Stimulated activated CD4-positive, alpha-beta T cell treated with anti-CD3 and anti-CD28 coated beads, Interleukin-1b, Interleukin-23, amount 100 ng/mL, for 4 hours (primary cell): ENCODE measurements around the gene ARHGEF11.

Experiments used
- DNase-seq, 2 donors: peaks; one replicate each; pipeline ENCODE4 v3.0.0-alpha.2; 2020; ENCODE audit warnings: low read depth in 2 of 2

The ARHGEF11 gene

DNA sequence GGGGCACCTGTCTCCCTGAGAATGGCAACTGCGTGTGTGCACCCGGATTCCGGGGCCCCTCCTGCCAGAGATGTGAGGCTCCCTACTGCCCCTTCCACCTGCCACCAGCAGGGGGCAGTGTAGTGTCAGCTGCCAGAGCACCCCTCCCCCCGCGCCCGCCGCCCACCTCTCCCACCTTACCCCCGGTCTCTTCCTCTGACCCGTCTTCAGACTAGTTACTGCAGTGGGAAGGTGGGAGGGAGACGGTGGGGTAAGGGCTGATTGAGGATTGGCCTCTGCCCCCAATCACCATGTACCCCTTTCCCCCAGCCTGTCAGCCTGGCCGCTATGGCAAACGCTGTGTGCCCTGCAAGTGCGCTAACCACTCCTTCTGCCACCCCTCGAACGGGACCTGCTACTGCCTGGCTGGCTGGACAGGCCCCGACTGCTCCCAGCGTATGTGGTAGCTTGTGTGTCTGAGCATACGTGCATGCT is 135.2 kb downstream of the ARHGEF11 start:
- DNase-seq, result peak; percentile 51 to 56

DNA sequence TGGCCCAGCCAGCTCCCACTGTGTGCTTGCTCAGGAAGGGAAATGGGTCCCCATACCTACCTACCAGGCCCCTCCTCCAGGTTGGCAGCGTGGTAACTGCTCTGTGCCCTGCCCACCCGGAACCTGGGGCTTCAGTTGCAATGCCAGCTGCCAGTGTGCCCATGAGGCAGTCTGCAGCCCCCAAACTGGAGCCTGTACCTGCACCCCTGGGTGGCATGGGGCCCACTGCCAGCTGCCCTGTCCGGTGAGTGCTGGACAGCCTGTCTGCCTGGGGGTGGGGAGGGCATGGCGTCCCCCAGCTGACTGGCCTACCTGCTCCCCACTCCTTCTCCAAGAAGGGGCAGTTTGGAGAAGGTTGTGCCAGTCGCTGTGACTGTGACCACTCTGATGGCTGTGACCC is 135.9 kb downstream of the ARHGEF11 start:
- DNase-seq, result no peak

DNA sequence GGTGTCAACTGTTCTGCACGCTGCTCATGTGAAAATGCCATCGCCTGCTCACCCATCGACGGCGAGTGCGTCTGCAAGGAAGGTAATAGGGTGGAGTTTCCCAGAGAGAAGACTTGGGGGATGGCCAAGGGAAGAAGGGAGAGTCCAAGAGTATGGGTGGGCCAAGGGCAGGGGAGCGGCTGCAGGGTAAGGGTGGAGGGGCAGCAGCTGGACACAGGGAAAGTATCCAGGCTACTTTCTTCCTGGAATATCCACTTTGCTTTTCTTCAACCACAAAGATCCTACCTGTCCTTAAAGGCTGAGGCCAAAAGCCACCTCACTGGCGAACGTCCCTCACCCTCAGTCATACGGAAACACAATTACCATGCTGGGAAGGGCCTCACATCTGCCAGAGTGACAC is 136.6 kb downstream of the ARHGEF11 start:
- no peak for DNase-seq

DNA sequence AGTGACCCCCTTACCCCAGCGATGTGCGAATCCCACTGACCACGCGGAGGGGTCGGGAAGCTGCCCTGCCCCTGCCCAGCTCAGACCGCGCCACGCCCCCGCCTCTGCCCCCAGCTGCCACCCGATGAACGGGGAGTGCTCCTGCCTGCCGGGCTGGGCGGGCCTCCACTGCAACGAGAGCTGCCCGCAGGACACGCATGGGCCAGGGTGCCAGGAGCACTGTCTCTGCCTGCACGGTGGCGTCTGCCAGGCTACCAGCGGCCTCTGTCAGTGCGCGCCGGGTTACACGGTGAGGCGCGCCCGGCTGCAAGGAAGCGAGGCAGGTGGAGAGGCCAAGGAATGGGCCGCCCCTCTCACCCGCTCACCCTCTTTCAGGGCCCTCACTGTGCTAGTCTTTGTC is 137.0 kb downstream of the ARHGEF11 start:
- DNase-seq, result no peak

DNA sequence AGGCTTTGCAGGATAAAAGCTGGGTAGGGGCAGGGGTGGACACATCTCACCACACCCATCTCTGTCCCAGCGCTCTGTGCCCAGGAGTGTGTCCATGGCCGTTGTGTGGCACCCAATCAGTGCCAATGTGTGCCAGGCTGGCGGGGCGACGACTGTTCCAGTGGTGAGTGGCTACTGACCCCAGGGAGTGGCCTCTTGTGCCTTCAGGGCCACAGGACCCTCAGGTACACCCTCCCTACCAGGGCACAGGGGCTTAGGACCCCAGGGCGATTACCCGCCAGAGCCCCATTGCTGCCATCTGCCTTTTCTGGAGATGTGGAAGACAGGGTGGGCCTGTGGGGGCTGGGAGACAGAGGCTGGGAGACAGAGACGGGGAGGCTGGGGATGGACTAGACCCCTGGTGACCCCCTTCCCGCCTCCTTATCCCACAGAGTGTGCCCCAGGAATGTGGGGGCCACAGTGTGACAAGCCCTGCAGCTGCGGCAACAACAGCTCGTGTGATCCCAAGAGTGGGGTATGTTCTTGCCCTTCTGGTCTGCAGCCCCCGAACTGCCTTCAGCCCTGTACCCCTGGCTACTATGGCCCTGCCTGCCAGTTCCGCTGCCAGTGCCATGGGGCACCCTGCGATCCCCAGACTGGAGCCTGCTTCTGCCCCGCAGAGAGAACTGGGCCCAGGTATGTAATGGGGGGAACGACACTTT is 139.2 kb downstream of the ARHGEF11 start:
- no peak for DNase-seq

DNA sequence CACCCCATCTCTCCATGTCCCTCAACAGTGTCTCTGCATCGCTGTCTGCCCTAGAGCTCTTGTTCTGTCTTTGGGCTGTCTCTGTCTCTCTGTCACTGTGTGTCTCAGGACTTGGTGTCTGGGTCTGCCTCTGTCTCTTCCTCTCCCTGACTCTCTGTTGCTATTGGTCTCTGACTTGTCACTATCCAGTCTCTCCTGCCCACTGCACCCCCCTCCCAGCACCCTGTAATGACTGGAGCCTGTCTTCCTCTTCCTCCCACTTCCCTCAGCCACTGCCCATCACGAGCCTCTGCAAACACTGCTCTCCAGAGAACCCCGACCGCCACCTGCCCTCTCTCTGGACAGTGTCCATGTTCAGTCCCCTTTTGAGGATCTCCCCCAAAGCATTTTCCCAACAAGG is 139.9 kb downstream of the ARHGEF11 start:
- DNase-seq, result no peak

DNA sequence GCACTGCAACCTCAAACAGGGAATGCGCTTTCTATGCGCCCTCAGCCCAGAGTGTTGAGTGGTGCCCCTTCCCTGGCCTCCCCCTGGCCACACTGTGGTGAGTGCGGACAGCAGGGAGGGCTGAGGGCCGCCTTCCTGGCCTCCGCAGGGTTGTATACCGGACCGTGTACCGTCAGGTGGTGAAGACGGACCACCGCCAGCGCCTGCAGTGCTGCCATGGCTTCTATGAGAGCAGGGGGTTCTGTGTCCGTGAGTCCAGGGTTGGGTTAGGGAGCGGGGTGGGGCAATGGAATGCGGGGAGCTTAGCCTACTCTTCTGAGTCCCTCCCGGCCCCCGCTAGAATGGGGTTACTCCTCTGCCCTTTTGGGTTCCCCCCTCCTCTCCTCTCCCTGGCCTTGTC is 140.4 kb downstream of the ARHGEF11 start:
- no peak for DNase-seq

DNA sequence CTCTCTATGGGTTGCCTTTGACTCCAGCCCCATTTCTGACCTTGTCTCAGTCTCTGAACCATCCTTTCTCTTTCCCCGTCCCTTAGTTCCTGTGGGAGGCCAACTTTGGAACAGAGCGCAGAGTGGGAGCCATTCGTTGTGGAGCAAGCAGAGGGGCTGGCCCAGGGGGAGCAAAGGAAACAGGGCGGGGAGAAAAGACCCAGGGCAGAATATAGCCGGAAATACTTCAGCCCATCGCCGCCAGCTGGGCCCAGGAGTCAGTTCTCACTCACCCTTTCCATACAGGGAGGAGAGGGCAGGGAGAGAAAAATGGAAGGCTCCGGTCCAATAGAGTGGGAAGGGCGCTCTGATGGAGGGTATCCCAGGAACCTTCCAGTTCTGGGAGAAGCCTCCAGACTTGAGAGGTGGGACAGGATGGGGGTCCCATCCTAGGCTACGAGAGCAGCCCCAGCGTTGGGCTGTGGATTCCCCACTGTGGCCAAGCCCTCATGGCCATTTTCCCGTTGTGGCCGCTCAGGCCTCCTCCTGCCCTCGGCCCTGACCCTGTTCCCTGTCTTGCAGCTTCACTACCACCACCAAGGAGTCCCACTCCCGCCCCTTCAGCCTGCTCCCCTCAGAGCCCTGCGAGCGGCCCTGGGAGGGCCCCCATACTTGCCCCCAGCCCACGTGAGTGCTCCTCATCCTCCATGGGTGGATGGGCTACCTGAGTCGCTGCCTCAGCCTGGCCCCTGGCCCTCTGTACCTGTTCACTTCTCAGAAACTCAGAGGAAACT is 141.2 kb downstream of the ARHGEF11 start:
- DNase-seq, result no peak

DNA sequence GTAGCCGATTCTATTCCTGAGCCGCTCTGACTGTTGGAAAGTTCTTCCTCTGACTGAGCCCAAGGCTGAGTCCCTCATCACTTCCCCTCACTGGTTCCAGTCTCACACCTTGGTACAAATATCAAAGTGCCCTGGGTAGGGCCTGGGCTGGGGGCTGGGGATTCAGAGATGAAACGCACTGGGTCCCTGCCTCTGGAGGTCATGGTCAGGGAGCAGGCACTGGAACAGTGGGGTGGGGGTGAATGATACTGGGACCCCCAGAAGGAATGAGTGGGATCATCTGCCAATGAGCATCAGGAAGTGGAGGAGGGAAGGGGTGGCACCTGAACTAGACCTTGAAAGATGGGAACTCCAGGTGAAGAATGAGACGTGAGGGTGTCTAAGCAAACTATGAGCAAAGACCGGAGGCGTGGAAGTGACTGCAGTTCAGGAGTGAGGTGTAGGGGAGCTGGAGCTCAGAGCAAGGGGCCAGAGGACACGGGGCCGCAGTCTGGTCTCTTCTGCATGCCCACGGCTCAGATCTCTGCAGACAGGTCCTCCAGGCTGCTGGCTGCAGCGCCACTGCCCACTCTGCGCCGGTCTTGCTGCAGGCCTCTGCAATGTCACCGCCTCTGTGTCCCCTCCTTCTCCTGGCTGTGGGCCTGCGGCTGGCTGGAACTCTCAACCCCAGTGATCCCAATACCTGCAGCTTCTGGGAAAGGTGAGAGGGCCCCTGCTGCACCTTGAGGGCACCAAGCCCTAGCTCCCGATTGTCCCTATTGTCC is 142.0 kb downstream of the ARHGEF11 start:
- DNase-seq, result no peak

DNA sequence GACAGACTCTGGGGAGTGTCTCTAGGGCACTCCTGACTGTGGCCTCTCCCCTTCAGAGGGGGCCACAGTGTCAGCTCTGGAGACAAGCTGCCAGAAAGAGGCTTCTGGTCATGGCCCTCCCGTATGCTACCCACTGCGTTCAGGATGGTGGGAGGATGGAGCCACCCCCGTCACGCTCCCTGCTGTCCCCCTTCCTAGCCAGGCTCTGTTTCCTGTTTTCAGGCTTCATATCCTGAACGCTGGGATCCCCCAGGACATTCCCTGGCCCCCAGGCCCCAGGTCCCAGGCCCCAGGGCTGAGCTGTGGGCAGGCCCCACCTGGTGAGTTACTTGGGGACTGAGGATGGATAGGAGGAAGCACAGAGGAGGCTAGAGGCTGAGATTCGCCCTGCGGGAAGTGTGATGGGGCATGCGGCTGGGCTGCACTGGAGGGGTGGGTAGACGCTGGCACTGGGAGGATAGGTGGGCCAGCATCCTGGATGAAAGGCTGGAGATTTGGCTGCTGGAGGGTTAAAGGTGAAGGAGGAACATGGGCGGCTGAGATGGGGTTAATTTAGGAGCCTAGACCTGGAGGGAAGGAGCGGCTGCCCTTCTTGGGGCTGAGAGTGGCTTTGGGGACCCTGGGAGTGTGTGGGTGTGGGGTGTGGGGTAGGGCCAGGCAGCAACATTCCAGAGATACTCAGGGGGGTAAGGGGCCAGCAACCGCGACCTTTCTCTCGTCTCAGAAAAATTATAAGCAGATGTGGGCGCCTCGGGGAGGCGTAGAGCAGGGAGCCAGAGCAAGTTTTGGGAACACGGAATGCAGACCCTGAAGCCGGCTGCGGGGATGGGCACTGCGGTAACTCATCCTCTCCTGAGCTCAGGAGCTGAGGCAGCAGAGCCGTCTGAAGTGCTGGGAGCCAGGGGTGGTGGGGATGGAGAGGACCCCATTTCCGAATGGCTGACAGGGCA is 143.3 kb downstream of the ARHGEF11 start:
- DNase-seq, result no peak

DNA sequence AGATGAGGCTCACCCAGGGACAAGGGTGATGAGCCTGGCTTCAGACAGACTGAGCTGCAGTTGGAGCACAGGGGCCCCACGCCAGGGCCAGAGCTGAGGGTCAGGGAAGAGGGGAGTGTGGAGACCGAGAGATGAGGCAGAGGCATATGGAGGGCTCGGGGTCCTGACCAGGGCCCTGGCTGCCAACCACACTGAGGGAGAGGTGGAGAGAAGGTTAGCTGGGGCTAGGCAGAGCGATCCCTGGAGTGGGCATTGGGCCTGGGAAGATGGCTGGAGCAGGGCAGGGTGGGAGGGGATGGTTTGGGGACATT is 144.0 kb downstream of the ARHGEF11 start:
- no peak for DNase-seq

DNA sequence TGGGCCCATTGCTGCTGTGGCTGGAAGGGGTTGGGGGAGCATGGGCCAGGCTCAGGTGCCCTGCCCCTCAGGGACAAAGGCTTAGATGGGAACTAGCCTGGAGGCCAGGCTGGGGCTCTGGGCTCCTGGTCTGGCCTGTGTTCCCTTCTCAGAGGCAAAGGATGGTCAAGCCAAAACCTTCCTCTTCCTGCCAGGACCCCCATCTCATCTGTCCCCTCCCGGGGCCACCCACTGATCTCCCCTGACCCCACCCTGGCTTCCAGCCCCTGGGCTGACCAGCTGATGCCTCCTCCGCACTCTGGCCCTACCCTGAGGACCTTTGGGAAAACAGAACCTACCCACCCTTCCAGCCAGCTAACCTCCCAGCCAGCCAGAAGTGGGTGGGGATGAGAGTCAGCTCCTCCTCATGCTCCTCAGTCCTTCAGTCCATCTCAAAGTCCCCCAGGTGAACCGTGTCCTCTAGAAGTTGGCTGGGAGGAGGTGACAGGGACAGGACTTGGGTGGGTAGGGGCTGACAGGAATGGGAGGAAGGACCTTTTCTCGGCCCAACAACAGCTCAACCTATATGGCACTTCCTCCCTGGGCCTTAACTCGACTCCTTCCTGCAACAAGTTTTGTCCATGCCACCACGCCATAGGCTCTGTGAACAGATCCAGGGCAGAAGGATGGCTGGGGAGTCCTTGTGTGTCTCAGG is 144.5 kb downstream of the ARHGEF11 start:
- DNase-seq, result no peak

DNA sequence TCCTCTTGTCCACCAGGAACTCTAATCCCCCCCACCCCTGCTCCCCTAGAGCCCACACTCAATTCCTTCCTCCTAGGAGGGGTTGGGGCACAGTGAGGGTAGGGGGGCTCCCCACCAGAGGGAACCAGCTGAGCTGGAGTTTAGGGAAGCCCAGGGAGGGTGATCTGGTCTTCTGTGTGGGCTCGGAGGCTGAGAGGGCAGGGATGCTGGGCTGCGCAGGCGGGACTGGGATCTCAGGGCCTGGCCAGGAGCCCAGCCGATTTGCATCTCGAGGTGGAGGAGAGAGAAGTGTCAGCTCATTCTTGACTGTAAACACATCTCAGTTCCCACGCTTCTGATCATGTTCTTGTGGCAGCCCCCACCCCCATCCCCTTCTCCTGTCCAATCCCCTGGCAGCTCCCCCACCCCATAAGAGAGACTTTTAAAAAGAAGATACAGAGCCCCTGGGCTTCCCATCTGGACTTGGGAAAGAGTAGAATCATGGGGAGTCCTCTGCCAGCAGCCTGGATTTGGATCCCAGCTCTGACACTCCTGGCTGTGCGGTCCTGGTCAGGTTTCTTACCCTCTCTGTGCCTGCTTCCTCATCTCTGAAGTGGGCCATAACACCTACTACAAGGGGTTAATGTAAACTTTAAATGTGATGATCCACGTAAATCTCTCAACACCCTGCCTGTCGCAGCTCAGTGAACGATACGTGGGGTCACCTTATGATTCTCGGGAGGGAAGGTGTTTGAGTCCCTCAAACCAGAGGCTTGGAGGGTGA is 145.4 kb downstream of the ARHGEF11 start:
- no peak for DNase-seq

DNA sequence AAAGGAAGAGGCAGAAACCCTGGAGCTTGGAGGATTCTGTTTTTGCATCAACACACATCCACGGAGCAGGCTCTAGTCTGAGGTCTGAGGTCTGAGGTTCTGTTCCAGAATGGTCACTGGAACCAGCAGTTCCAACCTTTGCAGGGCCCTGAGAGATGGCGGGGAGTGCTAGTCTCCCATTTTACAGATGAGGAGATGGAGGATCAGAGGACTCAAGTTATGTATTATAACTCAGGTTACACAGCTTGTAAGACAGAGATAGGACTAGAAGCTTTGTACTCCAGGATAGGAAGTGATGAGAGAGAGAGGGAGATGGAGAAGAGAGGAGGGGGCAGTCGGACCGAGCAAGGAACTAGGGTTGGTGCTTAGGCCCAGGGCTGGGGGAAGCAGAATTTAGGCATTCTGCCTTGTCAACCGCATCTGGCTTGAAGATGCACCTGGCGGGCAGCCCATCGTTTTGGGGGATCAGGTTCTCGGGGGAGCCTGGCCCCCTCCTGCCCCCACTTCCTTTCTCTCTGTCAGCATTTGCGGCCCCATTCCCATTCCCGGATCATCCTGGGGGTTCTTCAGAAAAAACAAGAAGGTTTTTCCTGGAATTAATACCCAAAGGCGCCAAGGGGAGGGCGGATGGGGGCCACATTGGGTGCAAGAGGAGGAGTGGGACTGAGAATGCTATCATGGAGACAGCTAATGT is 146.4 kb downstream of the ARHGEF11 start:
- no peak for DNase-seq

DNA sequence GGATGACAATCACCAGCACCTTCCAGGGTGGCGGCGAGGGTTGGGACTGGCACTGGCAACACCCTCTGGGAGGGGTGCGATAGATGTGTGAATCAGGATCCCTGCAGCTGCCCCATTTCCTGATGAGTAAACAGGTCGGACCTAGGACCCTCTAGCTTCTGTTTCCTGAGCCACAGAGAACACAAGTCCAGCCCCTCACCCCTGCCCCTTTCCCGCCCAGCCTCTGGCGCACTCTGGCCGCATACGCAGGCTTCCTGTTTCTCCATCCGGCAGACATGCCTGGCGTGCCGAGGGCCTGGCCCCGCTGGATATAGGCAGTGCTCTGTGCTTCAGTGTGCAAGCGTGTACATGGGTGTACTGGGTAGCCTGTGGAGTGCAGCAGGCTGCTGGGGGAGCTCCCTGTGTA is 147.4 kb downstream of the ARHGEF11 start:
- DNase-seq, result no peak

DNA sequence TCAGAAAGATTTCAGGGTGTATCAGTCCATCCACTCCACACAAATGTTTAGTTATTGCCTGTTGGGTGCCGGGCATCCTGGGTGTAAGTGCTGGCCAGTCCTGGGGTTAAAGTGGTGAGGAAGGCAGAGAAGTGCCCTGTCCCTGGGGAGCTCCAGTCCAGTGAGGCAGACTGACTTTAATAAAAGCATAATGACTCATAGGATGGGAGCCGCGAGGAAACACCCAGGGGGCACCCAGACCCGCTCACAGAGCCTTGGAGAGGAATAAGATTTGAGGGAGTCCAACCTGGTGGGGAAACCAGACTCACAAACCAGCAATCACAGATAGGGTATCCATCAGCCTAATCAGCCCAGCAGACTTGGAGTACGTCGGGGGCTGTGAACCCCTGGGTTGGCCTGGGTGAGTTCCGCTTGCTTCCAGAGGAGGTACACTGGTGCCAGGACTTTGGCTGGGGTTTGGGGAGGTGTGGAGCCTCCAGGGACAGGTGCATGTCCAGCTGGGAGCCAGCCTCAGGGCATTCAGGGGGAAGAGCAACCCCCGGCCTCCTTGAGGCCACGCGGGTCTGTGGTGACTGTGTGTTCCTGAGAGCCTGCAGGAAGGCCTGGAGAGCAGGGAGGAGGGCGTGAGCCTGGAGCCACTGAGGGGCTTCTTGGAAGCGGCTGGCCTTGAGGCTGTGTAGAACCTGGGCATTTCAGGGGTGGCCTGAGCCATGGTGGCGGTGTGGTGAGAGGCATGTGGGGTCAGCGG is 148.3 kb downstream of the ARHGEF11 start:
- DNase-seq, result no peak

DNA sequence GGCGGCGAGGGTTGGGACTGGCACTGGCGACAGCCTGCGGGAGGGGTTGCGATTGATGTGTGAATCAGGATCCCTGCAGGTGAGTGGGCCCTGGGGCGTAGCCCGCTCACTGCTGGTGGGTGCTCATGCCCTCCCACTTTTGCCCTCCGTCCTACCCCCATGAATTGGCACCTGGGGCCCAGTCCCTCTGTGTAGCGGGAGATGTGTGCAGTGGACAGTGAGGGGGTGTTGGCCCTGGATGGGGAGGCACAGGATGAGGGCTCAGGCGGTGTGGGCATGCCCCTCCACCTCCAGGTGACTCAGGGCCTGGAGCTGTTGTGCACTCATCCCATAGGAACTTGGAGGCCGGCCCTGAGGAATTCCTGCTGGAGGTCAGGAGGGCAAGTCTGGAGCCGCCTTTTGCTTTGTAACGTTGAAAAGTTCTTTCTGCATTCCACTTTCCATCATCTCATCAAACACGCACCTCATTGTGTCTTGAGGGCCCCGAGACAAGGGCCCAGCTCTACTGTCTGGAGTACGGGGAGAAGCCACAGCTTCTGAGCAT is 149.0 kb downstream of the ARHGEF11 start:
- no peak for DNase-seq

DNA sequence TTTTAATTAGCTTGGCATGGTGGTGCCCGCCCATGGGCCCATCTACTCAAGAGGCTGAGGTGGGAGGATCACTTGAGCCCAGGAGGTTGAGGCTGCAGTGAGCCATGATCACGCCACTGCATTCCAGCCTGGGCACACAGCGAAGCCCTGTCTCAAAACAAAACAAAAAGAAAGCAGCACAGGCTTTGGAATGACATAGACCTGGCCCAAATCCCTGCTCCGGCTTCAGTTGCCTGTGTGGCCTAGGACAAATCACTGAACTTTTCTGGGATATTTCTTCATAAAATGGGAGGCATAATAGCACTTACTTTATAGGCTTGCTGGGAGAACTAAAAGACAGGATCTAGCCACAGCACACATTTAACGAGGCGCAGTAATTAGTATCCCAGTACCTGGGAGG is 149.6 kb downstream of the ARHGEF11 start:
- DNase-seq, result no peak

DNA sequence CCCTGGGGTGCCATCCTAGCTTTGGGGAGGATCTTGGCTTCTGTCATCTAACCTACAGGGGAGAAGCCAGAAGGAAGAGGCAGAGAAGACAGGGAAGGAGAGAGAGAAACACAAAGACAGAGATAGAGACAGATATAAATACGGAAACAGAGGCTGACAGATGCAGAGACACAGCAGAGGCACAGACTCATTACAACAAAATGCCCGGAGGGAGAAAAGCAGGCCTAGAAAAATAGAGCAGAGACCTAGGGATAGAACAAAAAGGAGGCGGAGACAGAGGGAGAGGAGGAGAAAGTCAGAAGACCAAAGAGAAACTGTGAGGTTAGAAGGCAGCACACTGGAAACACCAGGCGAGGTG is 150.1 kb downstream of the ARHGEF11 start:
- DNase-seq, result no peak
